ENCODE measurements around the gene RFTN1. TPM values are rescaled to one million over a fixed set of nuclear protein-coding genes. Genes with fewer than 3 reads are reported as not detected.
"Not testable (repeated sequence)": the region's sequence is repeated elsewhere in the genome, so short reads cannot be mapped to it uniquely, and the experiment has no call there.

RFTN1 gene
- total RNA-seq, 2 experiments from 2014 or later = 101 to 113 TPM

DNA sequence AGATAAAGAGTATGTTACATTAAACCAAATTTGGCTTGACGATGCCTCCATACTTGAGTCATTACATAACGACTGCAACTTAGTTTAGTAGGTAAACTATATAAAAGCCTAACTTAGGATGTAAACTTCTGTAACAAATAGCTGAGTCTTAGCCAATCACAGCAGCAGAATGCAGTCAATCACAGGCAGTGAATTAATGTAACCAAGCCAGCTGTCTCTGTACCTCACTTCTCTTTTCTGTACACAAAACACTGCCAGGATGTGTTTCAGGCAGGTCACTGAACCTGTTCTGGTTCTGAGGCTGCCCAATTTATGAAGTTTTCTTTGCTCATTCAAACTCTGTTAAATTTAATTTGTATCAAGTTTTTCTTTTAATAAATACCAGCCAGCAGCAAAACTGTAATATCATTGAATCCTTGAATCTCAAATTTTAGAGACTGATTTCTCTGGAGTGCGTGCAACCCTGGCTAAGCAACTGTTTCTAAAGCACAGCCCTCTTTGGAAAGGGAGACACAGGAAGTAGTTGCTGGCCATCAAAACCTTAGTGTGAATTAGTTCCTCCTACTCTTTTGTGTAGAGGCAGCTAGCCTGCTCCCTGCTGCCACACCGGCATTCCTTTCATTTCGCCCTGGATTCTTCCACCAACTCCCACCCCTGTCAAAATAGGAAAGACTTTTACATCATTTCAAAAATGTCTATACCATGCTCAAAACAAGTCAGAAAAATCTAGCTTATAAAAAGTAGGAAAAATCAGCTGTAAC lies 15.2 kb downstream of the RFTN1 start:
- ChIA-PET POLR2A (no interaction called here), CTCF (interaction anchor here (0.6 to 1.5 kb wide), 6 partner anchors 10 to 865 kb away, joined by 3 to 5 read pairs (median 3); no protein-coding TSS in a partner anchor)
- no peak overlapping the region for H3K27ac Mint-ChIP-seq
- ATAC-seq = no peak
- no peak for DNase-seq
- peaks cover 70% of the 10 kb centered on the region for H3K4me1 Mint-ChIP-seq
- no peaks in the 10 kb centered on the region for H3K27me3 Mint-ChIP-seq
- H3K4me3 Mint-ChIP-seq = no peak overlapping the region
- H3K9me3 Mint-ChIP-seq (ENCODE audit: low read depth) = no peaks in the 10 kb centered on the region
- peaks cover 34% of the 10 kb centered on the region for H3K36me3 Mint-ChIP-seq (ENCODE audit: low read depth)
- intact Hi-C loops (cut with DNase I, micrococcal nuclease) = no loop called here

- ChIA-PET CTCF (interaction anchor here (1.0 to 2.5 kb wide), 6 partner anchors 8 to 53 kb away, joined by 3 to 10 read pairs (median 7); no protein-coding TSS in a partner anchor), POLR2A (interaction anchor here (1.0 to 1.8 kb wide), 3 partner anchors 8 to 15 kb away, joined by 3 to 5 read pairs (median 3); no protein-coding TSS in a partner anchor)
- peak; percentile 67 for ATAC-seq
- H3K36me3 Mint-ChIP-seq (ENCODE audit: low read depth) = peaks cover 43% of the 10 kb centered on the region
- DNase-seq = peak; percentile 46
- peak overlapping the region; percentile 53 for H3K27ac Mint-ChIP-seq
- intact Hi-C loops (cut with DNase I, micrococcal nuclease) = no loop called here
- no peaks in the 10 kb centered on the region for H3K27me3 Mint-ChIP-seq
- no peak overlapping the region for H3K4me3 Mint-ChIP-seq
- H3K4me1 Mint-ChIP-seq = peaks cover 60% of the 10 kb centered on the region
- H3K9me3 Mint-ChIP-seq (ENCODE audit: low read depth) = no peaks in the 10 kb centered on the region
These were observed 16.9 kb downstream of the RFTN1 start for GRCh38 chr3:16496408-16497222.

GRCh38 chr3:16496008-16496407 lies 17.5 kb downstream of the RFTN1 start:
- intact Hi-C loops (cut with DNase I, micrococcal nuclease) = no loop called here
- Mint-ChIP-seq H3K36me3 (ENCODE audit: low read depth) (peaks cover 49% of the 10 kb centered on the region), H3K27ac (peak overlapping the region; percentile 44), H3K27me3 (no peaks in the 10 kb centered on the region), H3K4me1 (peaks cover 60% of the 10 kb centered on the region), H3K9me3 (ENCODE audit: low read depth) (no peaks in the 10 kb centered on the region), H3K4me3 (no peak overlapping the region)
- ATAC-seq (peak; percentile 31), DNase-seq (no peak)
- ChIA-PET CTCF (interaction anchor here (0.8 to 2.5 kb wide), 6 partner anchors 9 to 205 kb away, joined by 3 to 10 read pairs (median 7); no protein-coding TSS in a partner anchor), POLR2A (interaction anchor here (1.0 to 1.8 kb wide), 3 partner anchors 9 to 16 kb away, joined by 3 to 5 read pairs (median 3); no protein-coding TSS in a partner anchor)

GRCh38 chr3:16494814-16495431 lies 18.6 kb downstream of the RFTN1 start:
- Mint-ChIP-seq H3K4me3 (no peak overlapping the region), H3K9me3 (ENCODE audit: low read depth) (no peaks in the 10 kb centered on the region), H3K27me3 (no peaks in the 10 kb centered on the region), H3K4me1 (peaks cover 54% of the 10 kb centered on the region), H3K36me3 (ENCODE audit: low read depth) (peaks cover 46% of the 10 kb centered on the region), H3K27ac (no peak overlapping the region)
- ATAC-seq = no peak
- ChIA-PET POLR2A (interaction anchor here (1.6 kb wide), 1 partner anchor 17 kb away, joined by 3 read pairs; no protein-coding TSS in a partner anchor), CTCF (interaction anchor here (0.9 to 2.5 kb wide), 4 partner anchors 10 to 17 kb away, joined by 3 to 10 read pairs (median 6); no protein-coding TSS in a partner anchor)
- intact Hi-C loops (cut with DNase I, micrococcal nuclease) = no loop called here
- DNase-seq = no peak

DNA sequence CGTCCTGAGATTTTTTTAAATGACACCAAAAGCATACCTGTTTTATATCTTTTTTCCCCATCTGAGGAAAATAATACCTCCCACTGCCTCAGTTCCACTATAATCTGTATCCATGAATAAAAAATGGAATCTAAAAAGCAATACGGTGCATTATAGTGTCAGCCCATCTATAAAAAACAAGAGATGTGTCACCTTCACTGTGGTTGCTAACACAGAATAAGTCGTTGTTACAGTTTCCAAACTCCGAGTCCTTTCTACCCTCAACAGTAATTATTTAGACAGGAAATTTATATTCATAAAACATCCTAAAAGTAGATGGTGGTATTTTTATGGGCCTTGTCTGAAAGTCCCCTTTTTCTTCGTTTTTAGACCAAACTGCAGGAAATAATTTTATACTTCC lies 19.4 kb downstream of the RFTN1 start:
- Mint-ChIP-seq H3K4me1 (peaks cover 52% of the 10 kb centered on the region), H3K9me3 (ENCODE audit: low read depth) (no peaks in the 10 kb centered on the region), H3K27me3 (no peaks in the 10 kb centered on the region), H3K27ac (no peak overlapping the region), H3K36me3 (ENCODE audit: low read depth) (peaks cover 46% of the 10 kb centered on the region), H3K4me3 (no peak overlapping the region)
- ChIA-PET POLR2A (interaction anchor here (1.6 kb wide), 1 partner anchor 18 kb away, joined by 3 read pairs; no protein-coding TSS in a partner anchor), CTCF (interaction anchor here (0.9 to 2.5 kb wide), 4 partner anchors 11 to 18 kb away, joined by 3 to 10 read pairs (median 6); no protein-coding TSS in a partner anchor)
- no peak for DNase-seq
- ATAC-seq = no peak
- intact Hi-C loops (cut with DNase I, micrococcal nuclease) = no loop called here

- Mint-ChIP-seq H3K27ac (no peak overlapping the region), H3K9me3 (ENCODE audit: low read depth) (no peaks in the 10 kb centered on the region), H3K4me1 (peaks cover 35% of the 10 kb centered on the region), H3K27me3 (no peaks in the 10 kb centered on the region), H3K36me3 (ENCODE audit: low read depth) (peaks cover 68% of the 10 kb centered on the region), H3K4me3 (no peak overlapping the region)
- ATAC-seq (no peak), DNase-seq (no peak)
- ChIA-PET CTCF (interaction anchor here (1.5 to 2.0 kb wide), 3 partner anchors 15 to 34 kb away, joined by 3 to 6 read pairs (median 5); no protein-coding TSS in a partner anchor), POLR2A (no interaction called here)
- intact Hi-C loops (cut with DNase I, micrococcal nuclease) = no loop called here
These were observed 23.4 kb downstream of the RFTN1 start for GRCh38 chr3:16490062-16490619.

DNA sequence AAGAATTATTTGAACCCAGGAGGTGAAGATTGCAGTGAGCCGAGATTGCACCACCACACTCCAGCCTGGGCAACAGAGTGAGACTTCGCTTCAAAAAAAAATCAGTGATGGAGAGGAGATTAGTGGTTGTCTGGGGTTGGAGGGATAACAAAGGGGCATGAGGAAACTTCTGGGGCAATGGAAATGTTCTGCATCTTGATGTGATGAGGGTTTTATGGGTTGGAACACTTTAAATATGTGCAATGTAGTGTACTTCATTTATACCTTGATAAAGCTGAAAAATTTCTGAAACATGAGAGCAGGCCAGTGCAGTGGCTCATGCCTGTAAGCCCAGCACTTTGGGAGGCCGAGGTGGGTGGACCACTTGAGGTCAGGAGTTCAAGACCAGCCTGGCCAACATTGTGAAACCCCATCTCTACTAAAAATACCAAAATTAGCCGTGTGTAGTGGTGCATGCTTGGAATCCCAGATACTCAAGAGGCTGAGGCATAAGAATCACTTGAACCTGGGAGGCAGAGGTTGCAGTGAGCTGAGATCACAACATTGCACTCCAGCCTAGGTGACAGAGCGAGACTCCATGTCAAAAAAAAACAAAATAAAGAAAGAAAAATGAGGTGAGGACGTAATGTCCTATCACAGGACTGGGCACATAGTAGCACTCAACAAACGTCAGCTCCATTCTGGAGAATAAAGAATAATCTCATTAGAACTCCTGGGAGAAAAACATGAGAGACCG lies 24.0 kb downstream of the RFTN1 start:
- CTCF ChIA-PET = interaction anchor here (1.4 to 2.0 kb wide), 4 partner anchors 13 to 34 kb away, joined by 3 to 6 read pairs (median 4); no protein-coding TSS in a partner anchor
- ATAC-seq; DNase-seq; H3K4me3 Mint-ChIP-seq; intact Hi-C loops (cut with DNase I, micrococcal nuclease); POLR2A ChIA-PET; H3K27me3 Mint-ChIP-seq; H3K9me3 Mint-ChIP-seq (ENCODE audit: low read depth): not testable (repeated sequence)
- Mint-ChIP-seq H3K27ac (peak overlapping the region; percentile 26), H3K4me1 (peaks cover 33% of the 10 kb centered on the region), H3K36me3 (ENCODE audit: low read depth) (peaks cover 71% of the 10 kb centered on the region)

DNA sequence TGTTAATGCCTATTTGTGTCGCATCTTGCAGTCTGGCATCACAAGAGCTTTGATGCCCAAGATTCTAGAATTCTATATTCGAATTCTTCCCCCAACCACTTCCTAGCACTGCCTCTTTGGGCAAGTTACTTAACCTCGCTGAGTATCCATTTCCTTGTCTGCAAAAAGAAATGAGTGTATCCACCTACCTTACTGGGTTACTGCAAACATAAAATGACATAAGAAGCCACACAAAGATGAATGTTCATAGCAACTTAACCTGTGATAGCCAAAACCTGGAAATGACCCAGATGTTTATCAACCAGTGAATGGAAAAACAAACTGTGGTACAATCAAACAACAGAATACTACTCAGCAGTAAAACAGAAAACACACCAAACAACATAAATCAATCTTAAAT lies 24.9 kb downstream of the RFTN1 start:
- DNase-seq = no peak
- no peaks in the 10 kb centered on the region for H3K27me3 Mint-ChIP-seq
- no peaks in the 10 kb centered on the region for H3K9me3 Mint-ChIP-seq (ENCODE audit: low read depth)
- peaks cover 72% of the 10 kb centered on the region for H3K36me3 Mint-ChIP-seq (ENCODE audit: low read depth)
- no peak for ATAC-seq
- no peak overlapping the region for H3K4me3 Mint-ChIP-seq
- ChIA-PET POLR2A (no interaction called here), CTCF (interaction anchor here (1.4 to 1.7 kb wide), 2 partner anchors 12 to 35 kb away, joined by 4 to 6 read pairs; no protein-coding TSS in a partner anchor)
- peak overlapping the region; percentile 58 for H3K27ac Mint-ChIP-seq
- H3K4me1 Mint-ChIP-seq = peaks cover 37% of the 10 kb centered on the region
- intact Hi-C loops (cut with DNase I, micrococcal nuclease) = no loop called here

- Mint-ChIP-seq H3K9me3 (ENCODE audit: low read depth) (no peaks in the 10 kb centered on the region), H3K36me3 (ENCODE audit: low read depth) (peaks cover 73% of the 10 kb centered on the region), H3K4me1 (peaks cover 47% of the 10 kb centered on the region), H3K27me3 (no peaks in the 10 kb centered on the region), H3K4me3 (no peak overlapping the region), H3K27ac (no peak overlapping the region)
- no peak for DNase-seq
- ATAC-seq = no peak
- ChIA-PET POLR2A (no interaction called here), CTCF (interaction anchor here (0.6 kb wide), 1 partner anchor 442 kb away, joined by 3 read pairs; no protein-coding TSS in a partner anchor)
- intact Hi-C loops (cut with DNase I, micrococcal nuclease) = no loop called here
These were observed 25.9 kb downstream of the RFTN1 start for GRCh38 chr3:16487511-16488175.

GRCh38 chr3:16486951-16487480 lies 26.5 kb downstream of the RFTN1 start:
- POLR2A ChIA-PET = no interaction called here
- ATAC-seq (no peak), DNase-seq (no peak)
- no peak overlapping the region for H3K4me3 Mint-ChIP-seq
- H3K9me3 Mint-ChIP-seq (ENCODE audit: low read depth) = no peaks in the 10 kb centered on the region
- H3K27me3 Mint-ChIP-seq = no peaks in the 10 kb centered on the region
- CTCF ChIA-PET = interaction anchor here (0.6 kb wide), 1 partner anchor 441 kb away, joined by 3 read pairs; no protein-coding TSS in a partner anchor
- H3K27ac Mint-ChIP-seq = peak overlapping the region; percentile 47
- intact Hi-C loops (cut with DNase I, micrococcal nuclease) = no loop called here
- peaks cover 53% of the 10 kb centered on the region for H3K4me1 Mint-ChIP-seq
- H3K36me3 Mint-ChIP-seq (ENCODE audit: low read depth) = peaks cover 67% of the 10 kb centered on the region

Data from activated CD4-positive, alpha-beta T cell treated with anti-CD3 and anti-CD28 coated beads for 36 hours (primary cell).